Naive thymus-derived CD4-positive, alpha-beta T cell (primary cell): ENCODE measurements around the gene TMEM242. TPM values are rescaled to one million over a fixed set of nuclear protein-coding genes. Genes with fewer than 3 reads are reported as not detected.
A peak's percentile ranks its signal among the peaks of the same experiment; 100 is the strongest.

Experiments used
- ATAC-seq: fragments of 150-1000 bp; cut with Tn5 transposase; 2 replicates; pipeline ENCODE4 v1.10.0; 2021; ENCODE audit warnings: mild to moderate bottlenecking, moderate library complexity
- CTCF ChIA-PET: fragments of 350-600 bp; sonication (Branson Sonifier 250); formaldehyde crosslinking; loops from one replicate; lab custom pipeline; 2021; ENCODE audit warnings: antibody characterized with exemption; lab: Charles Lee
- POLR2A ChIA-PET: fragments of 350-600 bp; sonication (Branson Sonifier 250); formaldehyde crosslinking; loops from one replicate; lab custom pipeline; 2021; ENCODE audit warnings: antibody characterized with exemption, inconsistent platforms; lab: Charles Lee
- DNase-seq, 9 donors: peaks; one replicate each; pipeline versions ENCODE4 v3.0.0 to v3.0.0-alpha.2; 2020 to 2022; ENCODE audit warnings: mixed read lengths in 1 of 9
- H3K27ac ChIP-seq: one replicate; pipeline ENCODE4 v1.7.0; 2013; ENCODE audit warnings: mild to moderate bottlenecking, low read depth, low read length, moderate library complexity
- H3K27me3 ChIP-seq, 2 donors: one replicate each; pipeline ENCODE4 v1.7.0; 2013; ENCODE audit warnings: low read length in 2 of 2, mild to moderate bottlenecking in 2 of 2, moderate library complexity in 2 of 2; ENCODE audit not compliant: control insufficient read depth in 2 of 2, insufficient read depth in 2 of 2
- H3K36me3 ChIP-seq, 3 experiments: 1 replicate in 2 of 3; 2 replicates in 1 of 3; pipeline ENCODE4 v1.7.0; 2013; ENCODE audit warnings: low read length in 3 of 3, mild to moderate bottlenecking in 3 of 3, moderate library complexity in 1 of 3; ENCODE audit not compliant: insufficient read depth in 3 of 3, control insufficient read depth in 2 of 3
- H3K4me1 ChIP-seq, 2 donors: one replicate each; pipeline ENCODE4 v1.7.0; 2013; ENCODE audit warnings: low read length in 2 of 2, mild to moderate bottlenecking in 2 of 2, moderate library complexity in 1 of 2; ENCODE audit not compliant: control insufficient read depth in 2 of 2, insufficient read depth in 2 of 2
- H3K4me3 ChIP-seq: 2 replicates; pipeline ENCODE4 v1.7.0; 2013; ENCODE audit warnings: mild to moderate bottlenecking, low read length
- H3K9me3 ChIP-seq, 3 experiments: 1 replicate in 2 of 3; 2 replicates in 1 of 3; pipeline ENCODE4 v1.7.0; 2013; ENCODE audit warnings: low read length in 3 of 3; ENCODE audit not compliant: control insufficient read depth in 2 of 3
- H3K27ac Mint-ChIP-seq, 9 donors: one replicate each; pipeline ENCODE4 v1.8.0; 2020 to 2022; ENCODE audit warnings: mixed read lengths in 9 of 9, mild to moderate bottlenecking in 8 of 9, moderate library complexity in 5 of 9, inconsistent platforms in 2 of 9
- H3K27me3 Mint-ChIP-seq, 5 donors: one replicate each; pipeline ENCODE4 v1.8.0; 2021 to 2022; ENCODE audit warnings: mixed read lengths in 5 of 5, mild to moderate bottlenecking in 1 of 5
- H3K36me3 Mint-ChIP-seq, 5 donors: one replicate each; pipeline ENCODE4 v1.8.0; 2020 to 2022; ENCODE audit warnings: mixed read lengths in 5 of 5, mild to moderate bottlenecking in 3 of 5, inconsistent platforms in 1 of 5
- H3K4me1 Mint-ChIP-seq, 7 donors: one replicate each; pipeline ENCODE4 v1.8.0; 2020 to 2022; ENCODE audit warnings: mixed read lengths in 7 of 7, mild to moderate bottlenecking in 3 of 7, inconsistent platforms in 1 of 7
- H3K4me3 Mint-ChIP-seq, 10 donors: one replicate each; pipeline ENCODE4 v1.8.0; 2020 to 2022; ENCODE audit warnings: mild to moderate bottlenecking in 10 of 10, mixed read lengths in 10 of 10, moderate library complexity in 6 of 10, inconsistent platforms in 2 of 10
- H3K9me3 Mint-ChIP-seq, 11 donors: one replicate each; pipeline ENCODE4 v1.8.0; 2020 to 2022; ENCODE audit warnings: mixed read lengths in 11 of 11, mild to moderate bottlenecking in 4 of 11, inconsistent platforms in 1 of 11, moderate library complexity in 1 of 11
- intact Hi-C, 2 donors: fragments of 100-400 bp; cut with micrococcal nuclease; formaldehyde crosslinking; loops; one replicate each; pipeline ENCODE4 v1.15.1; 2023
- polyA plus RNA-seq, 2 donors: library from polyadenylated mRNA; unstranded; fragments of 300-500 nt; fragmentation: Illumina TruSeq; gene quantifications; one replicate each; pipeline ENCODE4 v1.2.3, GENCODE V29; 2021
- total RNA-seq, 6 experiments: library from RNA in 5 of 6; stranded (reverse) in 5 of 6; gene quantifications; 1 replicate in 5 of 6; 2 replicates in 1 of 6; pipeline ENCODE4 v1.2.3 and lab custom pipeline; 2021 to 2026

The TMEM242 gene
- total and polyA plus RNA-seq, 7 experiments from 2014 or later = 6.6 to 15.6 (median 12.8) TPM

GRCh38 chr6:157329829-157330228, 6.5 kb upstream of the TMEM242 start:
- H3K4me3 ChIP-seq = no peak overlapping the region
- no peaks in the 10 kb centered on the region for H3K4me1 ChIP-seq
- intact Hi-C loops = loop anchor here (10.0 kb wide), 2 partner anchors 205 to 765 kb away; no protein-coding TSS in a partner anchor
- DNase-seq = no peak
- Mint-ChIP-seq H3K4me1 (peaks cover 0 to 26% (median 0%) of the 10 kb centered on the region in 7 donors), H3K27me3 (peaks cover 21 to 69% (median 31%) of the 10 kb centered on the region in 5 donors), H3K36me3 (no peaks in the 10 kb centered on the region), H3K4me3 (no peak overlapping the region), H3K27ac (no peak overlapping the region), H3K9me3 (no peaks in the 10 kb centered on the region)
- H3K9me3 ChIP-seq = no peaks in the 10 kb centered on the region
- H3K27ac ChIP-seq = no peak overlapping the region
- ChIA-PET POLR2A (no interaction called here), CTCF (no interaction called here)
- no peaks in the 10 kb centered on the region for H3K36me3 ChIP-seq
- no peak for ATAC-seq
- no peaks in the 10 kb centered on the region for H3K27me3 ChIP-seq

GRCh38 chr6:157328108-157328692, 4.9 kb upstream of the TMEM242 start:
- Histone ChIP-seq H3K4me3 (no peak overlapping the region), H3K4me1 (peaks cover 3 to 7% of the 10 kb centered on the region in 2 donors), H3K36me3 (peaks cover 0 to 4% (median 0%) of the 10 kb centered on the region in 3 experiments), H3K27me3 (no peaks in the 10 kb centered on the region), H3K9me3 (no peaks in the 10 kb centered on the region), H3K27ac (no peak overlapping the region)
- H3K36me3 Mint-ChIP-seq = no peaks in the 10 kb centered on the region
- peaks cover 13 to 66% (median 26%) of the 10 kb centered on the region in 5 donors for H3K27me3 Mint-ChIP-seq
- ChIA-PET CTCF (interaction anchor here (1.5 to 1.6 kb wide), 2 partner anchors 9 to 338 kb away, joined by 3 to 4 read pairs; no protein-coding TSS in a partner anchor), POLR2A (interaction anchor here (0.7 kb wide), 2 partner anchors 40 to 609 kb away, joined by 3 to 7 read pairs; no protein-coding TSS in a partner anchor)
- intact Hi-C loops = loop anchor here in 1 of 2 donors (10.0 kb wide), 1 partner anchor 207 kb away; no protein-coding TSS in a partner anchor
- no peak overlapping the region for H3K4me3 Mint-ChIP-seq
- H3K4me1 Mint-ChIP-seq = peaks cover 5 to 35% (median 7%) of the 10 kb centered on the region in 7 donors
- no peak for DNase-seq
- no peaks in the 10 kb centered on the region for H3K9me3 Mint-ChIP-seq
- H3K27ac Mint-ChIP-seq = no peak overlapping the region
- no peak for ATAC-seq

- intact Hi-C loops = loop anchor here in 1 of 2 donors (10.0 kb wide), 1 partner anchor 208 kb away; no protein-coding TSS in a partner anchor
- Histone ChIP-seq H3K9me3 (no peaks in the 10 kb centered on the region), H3K4me1 (peaks cover 8 to 12% of the 10 kb centered on the region in 2 donors), H3K36me3 (peaks cover 0 to 7% (median 0%) of the 10 kb centered on the region in 3 experiments), H3K27me3 (no peaks in the 10 kb centered on the region), H3K27ac (no peak overlapping the region), H3K4me3 (no peak overlapping the region)
- ChIA-PET POLR2A (no interaction called here), CTCF (interaction anchor here (0.7 to 2.0 kb wide), 3 partner anchors 12 to 341 kb away, joined by 3 to 7 read pairs (median 4); no protein-coding TSS in a partner anchor)
- no peak overlapping the region for H3K4me3 Mint-ChIP-seq
- H3K9me3 Mint-ChIP-seq = no peaks in the 10 kb centered on the region
- H3K27me3 Mint-ChIP-seq = peaks cover 5 to 57% (median 20%) of the 10 kb centered on the region in 5 donors
- peaks cover 5 to 43% (median 17%) of the 10 kb centered on the region in 7 donors for H3K4me1 Mint-ChIP-seq
- no peak for DNase-seq
- no peak overlapping the region for H3K27ac Mint-ChIP-seq
- ATAC-seq = no peak
- H3K36me3 Mint-ChIP-seq = no peaks in the 10 kb centered on the region
Observed at GRCh38 chr6:157326979-157327378, 3.7 kb upstream of the TMEM242 start.

- H3K9me3 Mint-ChIP-seq = no peaks in the 10 kb centered on the region
- Histone ChIP-seq H3K36me3 (peaks cover 0 to 7% (median 0%) of the 10 kb centered on the region in 3 experiments), H3K9me3 (no peaks in the 10 kb centered on the region), H3K27me3 (no peaks in the 10 kb centered on the region), H3K27ac (no peak overlapping the region), H3K4me3 (no peak overlapping the region), H3K4me1 (peaks cover 8 to 12% of the 10 kb centered on the region in 2 donors)
- ATAC-seq (no peak), DNase-seq (no peak)
- peak overlapping the region in 7 of 10 donors; percentile 23 to 60 (median 39) for H3K4me3 Mint-ChIP-seq
- peak overlapping the region in 1 of 9 donors; percentile 38 for H3K27ac Mint-ChIP-seq
- ChIA-PET POLR2A (no interaction called here), CTCF (interaction anchor here (0.9 to 1.1 kb wide), 2 partner anchors 9 to 10 kb away, joined by 3 to 5 read pairs; no protein-coding TSS in a partner anchor)
- peaks cover 10 to 48% (median 23%) of the 10 kb centered on the region in 7 donors for H3K4me1 Mint-ChIP-seq
- intact Hi-C loops = loop anchor here in 1 of 2 donors (10.0 kb wide), 1 partner anchor 210 kb away; no protein-coding TSS in a partner anchor
- H3K27me3 Mint-ChIP-seq = peaks cover 5 to 43% (median 16%) of the 10 kb centered on the region in 5 donors
- peaks cover 0 to 3% (median 0%) of the 10 kb centered on the region in 5 donors for H3K36me3 Mint-ChIP-seq
Observed at GRCh38 chr6:157325069-157325805, 1.9 kb upstream of the TMEM242 start.

GRCh38 chr6:157323966-157324300, 614 bp upstream of the TMEM242 start:
- Mint-ChIP-seq H3K27me3 (peaks cover 0 to 33% (median 10%) of the 10 kb centered on the region in 5 donors), H3K36me3 (peaks cover 0 to 6% (median 0%) of the 10 kb centered on the region in 5 donors), H3K4me1 (peaks cover 10 to 48% (median 24%) of the 10 kb centered on the region in 7 donors), H3K4me3 (peak overlapping the region; percentile 93 to 99 (median 95)), H3K9me3 (no peaks in the 10 kb centered on the region), H3K27ac (peak overlapping the region; percentile 78 to 93 (median 91))
- CTCF ChIA-PET = interaction anchor here (1.6 kb wide), 1 partner anchor 9 kb away, joined by 7 read pairs; no protein-coding TSS in a partner anchor
- peaks cover 0 to 8% (median 0%) of the 10 kb centered on the region in 3 experiments for H3K36me3 ChIP-seq
- peak overlapping the region; percentile 95 for H3K4me3 ChIP-seq
- POLR2A ChIA-PET = interaction anchor here (1.2 to 2.5 kb wide), 3 partner anchors 9 to 56 kb away, joined by 3 to 10 read pairs (median 6); no protein-coding TSS in a partner anchor
- ATAC-seq = peak; percentile 26
- peaks cover 8 to 12% of the 10 kb centered on the region in 2 donors for H3K4me1 ChIP-seq
- intact Hi-C loops = loop anchor here (1.0 to 10.0 kb wide), 14 partner anchors 10 to 844 kb away; partner anchors contain the start of genes GTF2H5 (in 1 of the 2), SERAC1 (in 1 of the 2), SYNJ2 (in 1 of the 2) and ZDHHC14 (in 1 of the 2)
- H3K27ac ChIP-seq = peak overlapping the region; percentile 76
- no peaks in the 10 kb centered on the region for H3K9me3 ChIP-seq
- H3K27me3 ChIP-seq = no peaks in the 10 kb centered on the region
- peak in 4 of 9 donors; percentile 10 to 49 (median 18) for DNase-seq
